ENCODE results near the gene SLC25A29.

Gene SLC25A29

DNA sequence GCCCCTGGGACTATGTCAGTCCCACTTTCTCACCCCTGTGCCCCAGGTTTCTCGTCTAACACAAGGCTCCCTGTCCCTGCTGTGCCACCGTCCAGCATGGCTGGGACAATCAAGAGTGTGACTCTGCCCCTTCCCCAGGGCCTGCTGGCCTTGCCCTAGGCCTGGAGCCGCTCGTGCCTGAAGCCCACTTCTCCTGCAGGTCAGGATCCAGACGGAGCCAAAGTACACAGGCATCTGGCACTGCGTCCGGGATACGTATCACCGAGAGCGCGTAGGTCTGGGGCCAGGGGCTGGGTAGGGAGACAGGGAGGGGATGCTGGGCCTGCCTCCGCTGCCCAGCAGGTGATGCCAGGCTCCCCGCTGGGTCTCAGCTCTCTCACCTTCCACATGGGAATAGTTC lies 19.7 kb upstream of the SLC25A29 start:
- peaks cover 0 to 1% of the 10 kb centered on the region in 2 donors for H3K4me1 Mint-ChIP-seq (ENCODE audit: low read depth in 2 of 2)
- no peaks in the 10 kb centered on the region for H3K36me3 Mint-ChIP-seq (ENCODE audit: insufficient read depth)
- no peak overlapping the region for H3K4me3 Mint-ChIP-seq
- H3K27me3 Mint-ChIP-seq = no peaks in the 10 kb centered on the region
- ATAC-seq (replicated peaks) (no peak), DNase-seq (no peak)
- H3K27ac Mint-ChIP-seq = no peak overlapping the region
- H3K9me3 Mint-ChIP-seq = no peaks in the 10 kb centered on the region

DNA sequence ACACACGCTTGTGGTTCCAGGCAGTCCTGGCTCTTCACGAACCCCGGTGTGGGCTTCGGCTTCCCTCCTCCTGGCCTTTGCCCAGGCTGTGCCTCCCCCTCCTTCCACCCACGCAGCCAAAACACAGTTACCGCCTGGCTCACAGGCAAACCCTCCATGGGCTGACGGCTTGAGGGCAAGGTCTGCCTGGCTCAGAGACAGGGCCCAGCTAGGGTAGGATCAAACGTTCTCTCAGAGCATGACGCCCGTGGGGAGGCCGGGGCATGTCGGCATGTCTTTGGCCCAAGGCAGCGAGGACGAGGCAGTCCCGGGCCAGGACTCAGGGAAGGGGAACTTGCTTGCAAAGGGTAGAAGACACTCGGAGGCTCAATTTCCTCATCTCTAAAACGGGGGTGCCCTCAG lies 19.0 kb upstream of the SLC25A29 start:
- no peak for ATAC-seq (replicated peaks)
- Mint-ChIP-seq H3K27ac (no peak overlapping the region), H3K4me3 (no peak overlapping the region), H3K9me3 (no peaks in the 10 kb centered on the region), H3K4me1 (ENCODE audit: low read depth in 2 of 2) (peaks cover 0 to 1% of the 10 kb centered on the region in 2 donors), H3K36me3 (ENCODE audit: insufficient read depth) (no peaks in the 10 kb centered on the region), H3K27me3 (no peaks in the 10 kb centered on the region)
- no peak for DNase-seq

DNA sequence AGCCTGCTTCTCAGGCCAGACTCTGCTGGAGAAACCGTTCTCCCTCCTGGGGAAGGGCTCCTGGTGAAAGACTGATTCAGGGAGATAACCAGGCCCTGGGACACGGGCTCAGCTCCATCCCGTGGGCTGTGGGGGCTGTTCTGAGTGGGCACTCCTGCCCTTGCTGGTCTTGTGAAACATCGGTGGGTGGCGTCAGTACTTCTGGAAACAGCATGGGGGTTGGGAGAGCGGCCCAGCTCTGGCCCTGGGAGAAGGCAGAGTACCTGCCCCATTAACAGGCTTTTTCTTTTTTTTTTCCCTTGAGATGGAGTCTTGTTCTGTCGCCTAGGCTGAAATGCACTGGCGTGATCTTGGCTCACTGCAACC lies 17.7 kb upstream of the SLC25A29 start:
- H3K4me1 Mint-ChIP-seq (ENCODE audit: low read depth in 2 of 2) = peaks cover 0 to 1% of the 10 kb centered on the region in 2 donors
- H3K27me3 Mint-ChIP-seq = no peaks in the 10 kb centered on the region
- H3K36me3 Mint-ChIP-seq (ENCODE audit: insufficient read depth) = no peaks in the 10 kb centered on the region
- ATAC-seq (replicated peaks) = no peak
- H3K4me3 Mint-ChIP-seq = no peak overlapping the region
- no peaks in the 10 kb centered on the region for H3K9me3 Mint-ChIP-seq
- no peak for DNase-seq
- H3K27ac Mint-ChIP-seq = no peak overlapping the region

DNA sequence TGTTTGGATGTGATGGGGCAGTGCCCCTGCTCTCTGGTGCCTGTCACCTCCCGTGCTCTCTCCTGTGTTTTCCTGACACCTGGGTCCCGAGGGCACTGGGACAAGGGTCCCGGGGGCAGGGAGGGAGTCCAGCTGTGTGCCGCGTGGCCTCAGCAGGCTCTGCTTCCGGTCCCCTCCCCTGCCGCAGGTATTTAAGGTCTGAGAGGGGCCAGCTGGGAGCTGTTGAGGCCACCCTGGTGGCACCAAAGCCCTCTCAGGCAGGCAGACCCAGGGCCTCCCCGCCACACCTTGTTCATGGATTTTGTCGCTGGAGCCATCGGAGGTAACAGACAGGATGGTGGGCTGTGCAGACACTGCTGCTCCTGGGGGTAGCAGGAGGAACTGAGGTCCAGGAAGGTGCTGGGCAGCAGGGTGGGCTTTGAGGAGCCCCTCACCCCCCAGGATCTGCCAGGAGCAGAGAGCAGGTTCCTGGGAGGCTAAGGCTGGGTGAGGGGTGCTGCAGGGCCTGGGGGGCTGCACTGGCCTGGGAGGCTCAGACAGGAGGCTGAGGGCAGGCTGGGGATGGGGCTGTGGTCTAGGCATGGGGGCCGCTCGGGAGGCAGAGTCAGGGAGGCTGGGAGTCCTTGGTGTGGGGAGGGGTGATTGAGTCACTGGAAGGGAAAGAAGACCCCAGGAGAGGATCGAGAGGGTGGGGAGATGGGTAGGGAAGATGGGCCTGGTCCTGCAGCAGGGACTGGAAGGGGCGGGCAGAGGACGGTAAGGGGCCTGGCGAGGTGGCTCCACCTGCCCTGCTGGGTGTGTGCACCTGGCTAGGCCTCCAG lies 17.1 kb upstream of the SLC25A29 start, which contains the start of gene SLC25A47:
Gene SLC25A47 (plus strand): TSS at position 219 of the 821 bp plus-strand sequence. CDS start 76 bp downstream, at position 295.
- Mint-ChIP-seq H3K27me3 (no peaks in the 10 kb centered on the region), H3K36me3 (ENCODE audit: insufficient read depth) (no peaks in the 10 kb centered on the region), H3K9me3 (no peaks in the 10 kb centered on the region), H3K4me3 (no peak within 1 kb of the TSS), H3K27ac (peak within 1 kb of the TSS in 1 of 2 donors; percentile 25), H3K4me1 (ENCODE audit: low read depth in 2 of 2) (peaks cover 0 to 1% of the 10 kb centered on the region in 2 donors)
- ATAC-seq (replicated peaks) (no peak), DNase-seq (no peak)

DNA sequence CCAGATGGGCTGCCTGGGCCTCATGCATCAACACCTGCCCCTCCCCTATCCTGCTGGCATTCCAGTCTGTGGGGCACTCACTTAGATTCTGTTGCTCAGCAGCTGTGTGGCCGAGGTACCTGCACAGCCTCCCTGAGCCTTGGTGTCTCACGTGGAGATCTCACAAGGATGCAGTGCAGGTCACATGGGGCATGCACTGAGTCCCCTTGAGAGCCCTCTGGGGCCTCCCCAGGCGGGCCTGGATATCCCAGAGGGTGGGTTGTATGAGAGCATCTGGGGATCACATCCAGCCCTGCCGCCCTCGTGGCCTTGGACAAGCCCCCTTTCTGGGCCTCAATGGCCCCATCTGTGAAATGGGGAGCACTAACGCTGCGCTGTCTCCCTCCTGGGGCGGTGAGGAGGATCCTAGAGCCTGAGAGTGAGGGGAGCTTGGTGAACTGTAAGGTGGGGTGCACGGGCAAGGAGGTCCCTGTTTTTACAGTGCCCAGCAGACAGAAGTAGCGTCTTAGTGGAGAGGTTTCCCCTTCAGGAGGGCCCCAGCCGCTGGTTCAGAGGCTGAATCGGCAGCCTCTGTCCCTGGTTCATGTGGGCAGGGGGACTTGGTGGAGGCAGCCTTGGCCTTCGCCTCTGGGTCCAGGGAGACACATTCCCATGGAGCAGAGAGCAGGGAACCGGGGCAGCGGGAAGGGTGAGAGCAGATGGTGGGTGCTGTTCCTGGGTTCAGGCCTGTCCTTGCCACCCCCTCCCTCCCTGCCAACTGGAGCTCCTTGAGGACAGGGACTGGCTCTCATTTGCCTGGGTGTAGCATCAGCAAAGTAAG lies 16.1 kb upstream of the SLC25A29 start:
- no peaks in the 10 kb centered on the region for H3K9me3 Mint-ChIP-seq
- no peak overlapping the region for H3K4me3 Mint-ChIP-seq
- peak overlapping the region in 1 of 2 donors; percentile 25 for H3K27ac Mint-ChIP-seq
- DNase-seq = no peak
- H3K36me3 Mint-ChIP-seq (ENCODE audit: insufficient read depth) = no peaks in the 10 kb centered on the region
- no peaks in the 10 kb centered on the region for H3K27me3 Mint-ChIP-seq
- no peak for ATAC-seq (replicated peaks)
- peaks cover 3 to 5% of the 10 kb centered on the region in 2 donors for H3K4me1 Mint-ChIP-seq (ENCODE audit: low read depth in 2 of 2)

DNA sequence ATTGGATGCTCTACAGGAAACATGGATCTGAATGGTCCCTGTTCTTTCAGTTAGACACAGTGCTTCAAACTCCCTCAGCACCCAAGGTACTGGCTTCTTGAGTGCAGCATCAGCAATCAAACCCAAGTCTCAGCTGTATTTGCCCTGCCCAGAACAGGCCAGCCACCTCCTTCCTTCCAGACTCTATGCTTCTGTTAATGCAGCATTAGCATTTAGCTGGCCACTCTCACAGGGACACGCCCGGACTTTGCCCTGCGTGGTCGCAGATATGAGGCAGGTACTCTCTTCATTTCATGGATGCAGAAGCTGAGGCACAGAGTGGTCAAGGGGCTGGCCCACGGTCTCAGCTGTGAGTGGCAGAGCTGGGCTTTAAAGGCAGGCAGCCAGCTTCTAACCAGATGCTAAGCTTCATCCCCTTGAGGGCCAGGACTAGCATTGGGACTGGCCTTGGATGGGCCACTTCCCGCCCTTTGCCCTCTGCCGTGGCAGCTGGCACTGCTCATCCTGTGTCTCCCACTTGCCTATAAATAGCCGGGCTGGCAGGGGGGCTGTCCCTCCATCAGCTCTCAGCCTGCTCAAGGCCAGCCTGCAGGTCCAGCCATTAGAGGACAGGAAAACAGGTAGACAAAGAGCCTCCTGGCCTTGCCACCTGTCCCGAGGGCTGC lies 15.4 kb upstream of the SLC25A29 start:
- no peak for ATAC-seq (replicated peaks)
- Mint-ChIP-seq H3K36me3 (ENCODE audit: insufficient read depth) (no peaks in the 10 kb centered on the region), H3K27me3 (no peaks in the 10 kb centered on the region), H3K4me1 (ENCODE audit: low read depth in 2 of 2) (peaks cover 3 to 5% of the 10 kb centered on the region in 2 donors), H3K4me3 (no peak overlapping the region), H3K27ac (no peak overlapping the region), H3K9me3 (no peaks in the 10 kb centered on the region)
- DNase-seq = no peak

DNA sequence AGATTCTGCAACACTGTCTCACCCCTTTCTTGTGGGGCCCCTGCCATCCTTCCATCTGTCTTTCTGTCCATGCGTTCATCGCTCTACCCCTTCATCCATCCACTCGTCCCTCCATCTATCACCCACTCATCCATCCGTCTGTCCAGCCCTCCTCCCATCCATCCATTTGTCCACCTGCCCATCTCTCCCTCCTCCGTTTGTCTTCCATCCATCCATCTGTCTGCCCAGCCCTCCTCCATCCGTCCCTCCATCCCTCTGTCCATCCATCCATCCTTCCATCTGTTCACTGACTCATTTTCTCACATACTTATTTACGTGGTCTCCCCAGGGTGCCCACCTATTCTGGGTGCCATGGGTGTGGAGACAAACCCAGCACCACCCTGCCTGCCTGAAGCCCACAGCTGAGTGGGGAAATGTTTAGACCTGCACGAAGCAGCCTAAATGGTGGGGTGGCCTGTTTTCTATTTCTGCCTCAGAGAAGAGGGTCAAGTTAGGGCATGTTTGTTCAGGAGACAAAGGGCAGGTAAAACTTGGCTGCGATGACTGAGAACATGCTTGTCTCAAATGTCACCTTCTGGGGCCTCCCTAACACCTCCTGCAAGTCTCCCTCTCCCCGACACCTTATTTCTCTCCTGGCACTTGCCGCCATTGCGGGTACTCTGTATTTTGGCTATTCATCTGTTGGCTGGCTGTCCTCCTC lies 14.1 kb upstream of the SLC25A29 start:
- Mint-ChIP-seq H3K4me1 (ENCODE audit: low read depth in 2 of 2) (peaks cover 3 to 5% of the 10 kb centered on the region in 2 donors), H3K9me3 (no peaks in the 10 kb centered on the region), H3K27ac (no peak overlapping the region), H3K36me3 (ENCODE audit: insufficient read depth) (no peaks in the 10 kb centered on the region), H3K4me3 (no peak overlapping the region), H3K27me3 (no peaks in the 10 kb centered on the region)
- ATAC-seq (replicated peaks) (no peak), DNase-seq (no peak)

DNA sequence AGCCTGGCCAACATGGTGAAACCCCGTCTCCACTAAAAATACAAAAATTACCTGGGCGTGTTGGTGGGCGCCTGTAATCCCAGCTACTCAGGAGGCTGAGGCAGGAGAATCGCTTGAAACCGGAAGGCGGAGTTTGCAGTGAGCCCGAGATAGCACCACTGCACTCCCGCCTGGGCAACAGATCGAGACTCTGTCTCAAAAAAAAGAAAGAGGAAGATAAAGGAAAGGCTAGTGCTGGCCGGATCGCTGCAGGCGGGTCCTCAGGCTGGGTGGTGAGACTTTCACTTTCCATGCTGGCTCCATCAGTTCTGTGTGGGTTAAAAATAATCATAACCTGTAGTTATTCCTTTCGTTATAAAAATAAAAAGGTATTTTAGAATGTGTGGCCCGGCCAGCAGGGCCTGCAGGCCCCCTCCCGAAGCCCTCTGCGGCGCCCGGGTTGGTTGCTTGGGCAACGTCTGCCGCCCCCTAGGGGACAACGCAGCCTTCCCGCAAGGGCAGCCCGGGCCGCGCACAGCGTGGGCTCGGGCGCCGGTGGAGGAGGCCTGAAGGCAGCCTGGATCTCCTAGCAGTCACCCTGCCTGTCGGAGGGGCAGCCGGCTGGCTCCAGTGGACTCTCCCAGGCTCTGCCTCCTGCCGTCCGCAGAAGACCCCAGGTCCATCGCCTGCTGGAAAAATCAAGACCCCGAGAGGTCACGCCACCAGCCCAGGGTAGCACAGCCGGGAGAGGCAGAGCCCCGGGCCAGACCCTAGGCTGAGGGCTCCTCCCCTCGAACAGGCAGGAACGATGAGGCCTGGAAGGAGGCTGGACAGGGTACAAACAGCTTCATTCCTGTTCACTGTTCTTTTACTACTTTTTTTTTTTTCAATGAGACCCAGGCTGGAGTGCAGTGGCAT lies 11.9 kb upstream of the SLC25A29 start:
- DNase-seq (peak; percentile 70 to 75 (median 73)), ATAC-seq (replicated peaks) (peak; percentile 99)
- Mint-ChIP-seq H3K4me3 (peak overlapping the region; percentile 67 to 71), H3K4me1 (ENCODE audit: low read depth in 2 of 2) (peaks cover 3 to 5% of the 10 kb centered on the region in 2 donors), H3K36me3 (ENCODE audit: insufficient read depth) (peaks cover 3% of the 10 kb centered on the region), H3K27me3 (no peaks in the 10 kb centered on the region), H3K27ac (peak overlapping the region in 1 of 2 donors; percentile 64), H3K9me3 (no peaks in the 10 kb centered on the region)

DNA sequence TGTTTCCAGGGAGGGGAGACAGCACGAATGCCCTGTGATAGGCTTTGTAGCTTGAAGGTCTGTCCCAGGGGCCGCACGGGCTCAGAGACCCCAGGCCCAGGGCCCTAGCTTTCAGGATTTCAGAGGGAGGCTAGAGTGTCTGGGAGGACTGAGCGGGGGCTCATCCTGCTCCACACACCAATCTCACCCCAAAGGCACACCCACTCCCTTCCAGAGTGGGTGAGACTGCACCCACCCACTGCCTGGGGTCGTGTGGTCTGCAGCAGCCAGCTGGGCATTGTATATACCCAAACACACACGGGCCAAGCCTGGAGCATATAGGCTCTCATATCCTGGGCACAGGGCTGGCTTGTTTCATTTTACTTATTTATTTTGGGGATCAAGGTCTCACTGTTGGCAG lies 11.1 kb upstream of the SLC25A29 start:
- ATAC-seq (replicated peaks) (no peak), DNase-seq (no peak)
- peaks cover 3% of the 10 kb centered on the region for H3K36me3 Mint-ChIP-seq (ENCODE audit: insufficient read depth)
- H3K9me3 Mint-ChIP-seq = no peaks in the 10 kb centered on the region
- H3K27me3 Mint-ChIP-seq = no peaks in the 10 kb centered on the region
- peaks cover 9% of the 10 kb centered on the region in 2 donors for H3K4me1 Mint-ChIP-seq (ENCODE audit: low read depth in 2 of 2)
- peak overlapping the region; percentile 67 to 71 for H3K4me3 Mint-ChIP-seq
- H3K27ac Mint-ChIP-seq = peak overlapping the region in 1 of 2 donors; percentile 64

DNA sequence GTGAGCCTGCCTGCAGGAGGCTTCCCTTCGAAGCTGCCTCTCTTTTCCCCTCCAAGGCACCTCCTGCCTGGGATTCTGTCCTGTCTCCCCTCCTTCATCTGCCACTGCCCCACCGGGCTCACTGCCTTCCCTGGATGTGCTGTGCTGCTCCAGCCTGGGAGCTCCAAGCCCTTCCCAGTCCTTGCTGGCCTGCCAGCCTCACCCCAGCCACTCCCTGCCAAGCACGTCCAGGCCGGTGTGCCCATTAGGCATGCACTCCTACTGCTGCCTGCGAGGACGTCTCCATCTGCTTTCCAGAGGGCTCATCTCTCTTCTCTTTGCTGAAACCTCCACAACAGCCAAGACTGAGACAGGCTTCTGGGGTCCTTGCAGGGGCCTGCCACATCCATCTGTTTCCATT lies 8.5 kb upstream of the SLC25A29 start:
- H3K36me3 Mint-ChIP-seq (ENCODE audit: insufficient read depth) = peaks cover 3% of the 10 kb centered on the region
- DNase-seq = no peak
- no peak overlapping the region for H3K4me3 Mint-ChIP-seq

DNA sequence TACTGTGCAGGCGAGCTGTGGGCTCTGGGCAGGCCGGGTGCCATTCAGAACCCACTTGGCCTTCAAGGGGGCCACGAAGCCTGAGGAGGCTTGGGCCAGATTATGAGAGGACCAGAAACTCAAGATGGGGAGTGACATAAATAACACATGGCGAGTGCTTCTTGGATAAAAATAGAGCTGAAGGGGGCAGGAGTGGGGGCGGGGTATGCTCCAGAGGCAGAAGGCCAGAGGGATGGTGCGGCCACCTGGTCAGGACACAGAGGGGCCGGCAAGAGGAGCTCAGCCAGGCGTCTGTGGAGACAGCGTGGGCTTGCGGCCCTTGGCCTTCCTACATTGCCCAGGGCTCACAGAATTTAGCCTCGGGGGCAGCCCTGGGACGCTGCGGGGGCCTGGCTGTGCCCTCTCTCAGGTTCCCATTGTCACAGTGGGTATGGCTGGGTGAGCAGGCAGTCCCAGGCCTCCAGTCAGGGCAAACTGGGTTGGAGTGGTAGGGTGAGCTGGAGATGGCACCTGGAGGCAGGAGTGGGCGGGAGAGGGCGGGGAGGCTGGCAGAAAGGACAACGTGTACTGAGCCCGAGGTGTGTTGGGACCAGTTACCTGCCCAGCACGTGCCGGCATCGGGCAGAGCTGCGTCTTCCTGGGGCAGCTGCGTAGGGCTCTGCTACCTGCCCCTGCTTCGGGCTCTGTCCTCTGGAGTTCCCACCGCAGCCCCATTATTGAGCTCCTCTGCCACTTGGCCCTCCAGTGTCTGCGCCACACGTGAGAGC lies 7.4 kb upstream of the SLC25A29 start:
- ATAC-seq (replicated peaks) (no peak), DNase-seq (no peak)
- no peak overlapping the region for H3K4me3 Mint-ChIP-seq
- peaks cover 3% of the 10 kb centered on the region for H3K36me3 Mint-ChIP-seq (ENCODE audit: insufficient read depth)
- no peaks in the 10 kb centered on the region for H3K9me3 Mint-ChIP-seq
- peaks cover 12% of the 10 kb centered on the region in 2 donors for H3K4me1 Mint-ChIP-seq (ENCODE audit: low read depth in 2 of 2)
- H3K27me3 Mint-ChIP-seq = no peaks in the 10 kb centered on the region
- H3K27ac Mint-ChIP-seq = peak overlapping the region in 1 of 2 donors; percentile 49

More for the DNA sequence above, 8.5 kb upstream of the SLC25A29 start:
- Mint-ChIP-seq H3K27ac (no peak overlapping the region), H3K27me3 (no peaks in the 10 kb centered on the region), H3K4me1 (ENCODE audit: low read depth in 2 of 2) (peaks cover 11 to 12% of the 10 kb centered on the region in 2 donors), H3K9me3 (no peaks in the 10 kb centered on the region)
- no peak for ATAC-seq (replicated peaks)

Measured in effector memory CD8-positive, alpha-beta T cell (primary cell).